Ureter (tissue), 1 donor: ENCODE data around the gene MCF2L2. TPM values are rescaled to one million over a fixed set of nuclear protein-coding genes. Genes with fewer than 3 reads are reported as not detected.
"Not testable (repeated sequence)": the region's sequence is repeated elsewhere in the genome, so short reads cannot be mapped to it uniquely, and the experiment has no call there.

ENCODE experiments used
- DNase-seq: peaks from one replicate; pipeline ENCODE4 v3.0.0-alpha.2; 2020; ENCODE audit warnings: low spot score
- total RNA-seq: library from RNA; stranded (reverse); gene quantifications from one replicate; pipeline ENCODE4 v1.2.4, GENCODE V29; 2023
- donor health status: DM: yes; HTN: yes; CAD: no.

Gene MCF2L2
- total RNA-seq, 1 donor from 2014 or later, result 3.0 TPM

DNA sequence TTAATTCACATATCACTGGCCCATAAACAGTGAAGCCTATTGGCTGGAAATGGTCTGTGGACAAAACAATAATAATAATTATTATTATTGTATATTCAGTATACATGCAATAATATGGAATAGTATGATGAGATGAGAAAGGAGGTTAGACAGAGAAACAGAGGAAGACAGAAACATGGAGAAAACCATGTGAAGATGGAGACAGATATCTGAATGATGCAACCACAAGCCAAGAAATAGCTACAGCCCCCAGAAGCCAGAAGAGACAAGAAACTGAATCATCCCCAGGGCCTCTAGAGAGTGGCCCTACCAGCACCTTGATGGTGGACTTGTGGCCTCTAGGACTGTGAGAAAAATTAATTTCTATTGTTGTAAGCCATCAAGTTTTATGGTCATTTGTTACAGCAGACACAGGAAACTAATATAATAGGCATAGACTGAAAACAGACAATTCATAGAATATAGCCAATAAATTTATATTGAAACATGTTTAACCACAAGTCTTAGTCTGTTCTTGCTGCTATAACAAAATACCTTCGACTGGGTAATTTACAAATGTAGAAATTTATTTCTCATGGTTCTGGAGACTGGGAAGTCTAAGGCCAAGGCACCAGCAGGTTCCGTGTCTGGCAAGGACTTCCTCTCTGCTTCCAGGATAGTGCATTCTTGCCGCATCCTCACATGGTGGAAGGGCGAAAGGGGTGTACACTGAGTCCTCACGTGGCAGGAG, 31.6 kb downstream of the MCF2L2 start:
- no peak for DNase-seq

- no peak for DNase-seq
These were observed 34.3 kb downstream of the MCF2L2 start for GRCh38 chr3:183394150-183394549.

- no peak for DNase-seq
These were observed 34.8 kb downstream of the MCF2L2 start for GRCh38 chr3:183393625-183394024.

DNA sequence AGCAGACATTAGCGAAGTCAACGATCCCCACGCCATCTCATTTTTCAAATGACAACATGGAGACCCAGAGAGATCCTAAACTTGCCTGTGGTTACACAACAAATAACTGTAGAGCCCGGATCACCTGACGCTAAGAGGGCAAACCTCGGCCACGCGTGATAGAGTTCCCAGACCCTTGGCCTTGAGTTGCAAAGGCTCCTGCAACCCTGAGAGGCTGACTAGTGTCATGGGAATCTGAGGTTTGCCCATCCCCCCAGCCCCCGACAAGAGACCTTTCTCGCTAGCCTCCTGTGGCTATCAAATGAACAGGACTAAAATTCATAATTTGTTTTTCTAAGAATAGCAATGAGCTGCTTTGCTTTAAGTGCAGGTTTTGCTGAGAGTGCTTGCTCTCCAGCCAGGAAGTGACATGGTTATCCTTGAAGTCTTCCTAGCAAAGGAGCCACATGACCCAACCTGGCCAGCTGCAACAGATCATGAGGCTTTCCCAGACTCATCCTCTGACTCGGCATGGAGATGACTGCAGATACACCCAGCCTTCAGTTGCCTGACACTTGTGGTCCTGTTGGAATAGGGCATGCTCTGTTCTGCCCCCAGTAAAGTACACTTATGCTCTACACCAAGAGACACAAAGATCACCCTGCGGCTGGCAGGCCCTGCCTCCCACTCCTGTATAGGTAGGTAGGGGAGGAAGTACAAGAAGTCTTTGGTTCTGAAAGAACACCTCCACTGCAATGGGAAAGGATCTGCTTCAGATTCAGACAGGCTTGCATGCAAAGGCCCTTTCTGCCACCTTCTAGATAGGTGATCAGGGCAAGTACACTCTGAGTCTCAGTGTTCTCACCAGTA, 36.0 kb downstream of the MCF2L2 start:
- no peak for DNase-seq

- no peak for DNase-seq
These were observed 37.0 kb downstream of the MCF2L2 start for GRCh38 chr3:183391460-183391859.

DNA sequence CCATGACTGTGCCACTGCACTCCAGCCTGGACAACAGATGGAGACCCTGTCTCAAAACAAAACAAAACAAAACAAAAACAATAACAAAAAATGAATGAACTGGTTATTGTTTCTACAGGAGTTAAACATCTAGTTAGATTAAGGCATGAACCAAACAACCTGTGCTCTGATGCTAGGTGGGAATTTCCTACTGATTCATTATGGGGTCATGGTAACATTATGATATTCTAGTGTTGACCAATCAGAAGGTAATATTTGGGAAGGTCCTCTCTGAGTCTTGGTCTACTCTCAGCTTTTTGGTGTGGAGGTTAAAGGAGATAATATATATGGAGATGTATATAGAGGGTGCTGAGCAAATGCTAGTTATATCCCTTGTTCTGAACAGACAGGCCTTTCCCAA, 37.6 kb downstream of the MCF2L2 start:
- no peak for DNase-seq

DNA sequence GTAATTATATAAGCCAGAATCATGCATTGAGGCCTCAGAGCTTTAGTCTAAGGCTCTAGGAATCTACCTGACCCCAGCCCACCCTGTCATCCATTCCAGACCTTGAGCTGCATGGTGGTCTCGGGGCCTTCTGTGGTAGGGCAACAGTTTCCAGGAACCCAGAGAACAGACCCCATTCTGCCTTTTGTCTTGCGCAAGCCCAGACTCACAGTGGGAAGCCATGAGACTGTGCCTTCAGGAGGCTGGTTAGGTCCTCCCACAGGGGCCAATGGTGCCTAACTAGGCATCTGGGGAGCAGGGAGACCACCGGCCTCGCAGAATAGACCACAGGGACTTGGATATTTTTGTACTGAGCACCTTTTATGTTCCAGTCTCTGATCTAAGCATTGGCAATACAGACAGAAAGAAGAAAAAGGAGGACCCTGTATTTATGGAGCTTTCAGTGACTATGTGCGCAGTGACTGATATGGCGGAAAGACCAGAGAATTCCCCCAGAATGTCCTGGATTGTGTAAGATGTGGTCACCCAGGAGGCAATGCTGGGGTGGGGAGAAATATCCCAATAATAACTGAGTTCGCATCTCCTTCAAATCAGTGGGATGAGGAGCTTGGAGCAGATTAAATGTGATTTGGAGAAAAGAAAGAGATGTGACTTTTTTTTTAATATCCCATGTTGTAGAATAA, 40.1 kb downstream of the MCF2L2 start:
- no peak for DNase-seq

DNA sequence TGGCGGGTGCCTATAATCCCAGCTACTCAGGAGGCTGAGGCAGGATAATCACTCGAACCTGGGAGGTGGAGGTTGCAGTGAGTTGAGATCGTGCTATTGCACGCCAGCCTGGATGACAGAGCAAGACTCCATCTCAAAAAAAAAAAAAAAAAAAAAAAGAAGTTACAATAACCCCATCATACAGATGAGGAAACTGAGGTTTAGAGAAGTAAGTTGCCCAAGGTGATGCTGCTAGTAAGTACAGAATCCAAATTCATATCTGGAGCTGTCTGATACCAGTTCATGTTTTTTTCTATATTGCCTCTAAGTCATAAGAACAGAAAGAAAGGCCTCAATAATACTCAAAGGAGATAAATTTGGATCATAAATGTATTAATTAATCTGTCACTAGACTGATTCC, 40.6 kb downstream of the MCF2L2 start:
- DNase-seq, result no peak

DNA sequence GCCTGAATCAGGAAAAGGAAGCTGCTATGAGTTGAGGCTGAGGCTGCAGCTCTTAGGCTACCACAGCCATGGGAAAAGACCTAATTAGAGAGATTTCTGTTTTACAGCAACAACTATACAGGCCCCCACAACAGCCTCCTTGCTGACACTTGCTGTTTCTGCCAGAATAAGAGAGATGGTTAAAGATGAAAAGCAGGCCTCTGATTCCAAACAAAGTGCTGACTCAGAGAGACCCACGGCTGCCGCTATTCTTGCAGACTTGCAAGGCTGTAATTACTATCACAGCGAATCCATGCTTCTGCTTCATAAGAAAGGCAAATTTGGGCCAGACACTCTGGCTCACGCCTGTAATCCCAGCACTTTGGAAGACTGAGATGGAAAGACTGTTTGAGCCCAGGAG, 41.8 kb downstream of the MCF2L2 start:
- DNase-seq, result no peak

GRCh38 chr3:183385698-183386613, 42.5 kb downstream of the MCF2L2 start:
- DNase-seq, result peak; percentile 58

DNA sequence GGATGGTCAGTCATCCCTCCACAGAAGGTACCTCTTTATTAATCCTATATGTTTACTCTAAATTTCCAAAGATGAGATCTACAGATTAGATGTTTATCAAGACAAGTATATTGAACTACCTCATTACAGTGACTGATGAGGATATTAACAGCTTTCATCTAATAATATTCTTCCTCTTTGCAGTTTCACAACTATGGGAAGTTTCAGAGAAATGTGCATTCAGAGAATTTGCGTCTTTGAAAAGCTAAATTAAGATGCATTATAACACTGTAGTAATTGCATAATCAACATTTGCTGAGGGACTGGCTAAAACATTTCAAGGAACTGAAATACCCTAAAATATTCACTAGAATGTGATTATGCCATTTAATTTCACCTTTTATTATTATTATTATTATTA, 46.7 kb downstream of the MCF2L2 start:
- no peak for DNase-seq

GRCh38 chr3:183381179-183381578, 47.2 kb downstream of the MCF2L2 start:
- no peak for DNase-seq

GRCh38 chr3:183378951-183379350, 49.5 kb downstream of the MCF2L2 start:
- DNase-seq, result no peak

DNA sequence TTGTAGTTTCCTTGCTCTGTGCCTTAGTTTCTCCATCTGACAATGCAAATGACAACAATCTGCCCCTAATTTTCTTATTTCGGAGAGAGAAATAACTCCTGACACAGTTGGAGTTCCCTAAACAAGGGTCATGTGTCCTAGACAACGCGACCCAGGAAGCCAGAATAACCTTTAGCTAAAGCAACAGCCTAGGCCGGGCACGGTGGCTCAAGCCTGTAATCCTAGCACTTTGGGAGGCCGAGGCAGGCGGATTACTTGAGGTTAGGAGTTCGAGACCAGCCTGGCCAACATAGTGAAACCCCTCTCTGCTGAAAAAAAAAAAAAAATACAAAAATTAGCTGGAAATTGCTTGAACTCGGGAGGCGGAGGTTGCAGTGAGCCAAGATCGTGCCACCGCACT, 49.9 kb downstream of the MCF2L2 start:
- no peak for DNase-seq

DNA sequence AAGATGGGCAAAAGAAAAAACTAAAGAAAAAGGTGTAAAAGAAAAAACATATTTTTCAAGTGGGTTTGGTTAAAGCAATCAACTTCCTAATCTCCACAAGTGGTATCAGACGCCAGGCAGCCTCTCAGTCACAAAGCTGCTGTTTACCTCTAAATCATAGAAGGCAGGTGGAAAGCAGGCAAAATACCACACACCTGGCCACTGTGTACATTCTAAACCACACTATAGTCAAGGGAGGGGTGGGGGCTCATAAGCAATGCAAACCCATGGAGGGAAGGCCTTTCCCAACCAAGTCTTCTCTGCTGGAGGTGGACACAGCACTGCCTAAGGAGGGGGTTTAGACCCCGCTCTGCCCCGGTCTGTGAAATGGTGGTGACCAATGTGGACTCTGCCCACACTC, 50.4 kb downstream of the MCF2L2 start:
- DNase-seq, result no peak

GRCh38 chr3:183377307-183377959, 51.0 kb downstream of the MCF2L2 start:
- no peak for DNase-seq

DNA sequence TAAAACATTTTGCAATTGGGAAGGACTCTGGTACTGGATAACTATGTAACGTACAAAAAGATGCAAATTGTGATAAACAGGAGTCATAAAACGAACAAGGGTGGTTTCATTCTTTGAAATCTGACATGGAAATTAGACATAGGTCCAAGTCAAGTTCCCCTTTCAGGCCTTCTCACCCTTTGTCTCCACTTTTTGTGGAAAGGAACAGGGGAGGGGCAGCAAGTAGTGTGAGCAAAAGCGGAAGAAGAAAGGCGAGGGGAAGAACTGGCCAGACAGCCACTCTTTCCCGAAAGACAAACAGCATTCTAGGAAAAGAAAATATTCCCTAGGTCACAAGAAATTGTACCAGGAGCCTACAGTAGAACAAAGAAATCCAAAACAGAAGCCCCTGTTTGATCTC, 52.6 kb downstream of the MCF2L2 start:
- no peak for DNase-seq

DNA sequence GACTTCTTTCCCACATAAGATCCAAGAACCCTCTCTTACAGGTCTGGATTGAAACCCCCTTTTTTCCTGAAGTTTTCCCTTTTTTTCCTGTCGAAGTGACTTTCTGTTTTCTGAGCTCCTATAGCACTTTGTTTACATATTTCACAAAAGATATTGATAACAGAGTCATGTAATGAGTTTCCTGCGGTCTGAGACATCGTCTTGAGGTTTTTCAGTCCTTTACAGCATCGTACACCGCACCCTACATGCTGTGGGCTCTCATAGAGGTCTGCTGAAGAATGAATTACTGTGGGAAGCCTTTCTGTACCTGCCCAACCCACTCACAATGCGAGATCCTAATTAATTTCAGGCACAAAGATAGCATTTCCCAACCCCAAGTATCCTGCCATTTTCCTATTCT, 53.1 kb downstream of the MCF2L2 start:
- no peak for DNase-seq

DNA sequence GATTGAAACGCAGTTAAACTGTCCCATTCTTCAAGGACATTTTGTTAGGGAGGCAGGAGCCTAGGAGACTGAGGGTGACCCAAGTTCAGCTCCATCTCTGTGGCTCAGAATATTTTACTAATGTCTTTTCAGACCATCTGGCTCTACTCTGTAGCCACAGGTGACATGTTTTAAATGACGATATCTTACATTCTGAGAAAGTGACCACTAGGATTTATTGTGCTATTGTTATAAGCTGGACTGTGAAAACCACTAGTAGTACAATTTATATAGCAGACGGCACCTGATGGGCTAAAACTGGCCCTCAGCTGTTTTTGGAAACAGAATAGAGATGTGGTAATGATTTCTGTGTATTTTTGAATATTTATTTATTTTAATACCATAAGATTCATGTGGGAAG, 55.5 kb downstream of the MCF2L2 start:
- no peak for DNase-seq

GRCh38 chr3:183371600-183371968, 56.8 kb downstream of the MCF2L2 start:
- not testable (repeated sequence) for DNase-seq

DNA sequence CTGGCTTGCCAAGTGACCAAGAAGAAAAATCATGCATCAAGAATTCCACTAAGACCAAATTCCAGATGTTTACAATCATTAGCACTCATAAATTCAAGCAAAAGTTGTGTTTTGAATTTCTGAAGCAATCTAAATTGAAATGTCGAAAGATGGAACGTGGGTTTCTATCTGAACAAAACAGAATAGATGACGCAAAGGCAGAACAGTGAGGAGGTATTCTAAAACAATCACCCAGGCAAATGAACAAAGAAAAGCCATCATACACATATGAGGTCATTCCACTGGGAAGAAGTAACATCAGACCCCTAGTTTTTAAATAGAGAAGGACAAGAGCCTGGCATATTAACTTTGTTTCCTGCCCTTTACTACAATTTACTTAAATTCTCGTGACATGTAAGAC, 58.0 kb downstream of the MCF2L2 start:
- no peak for DNase-seq
